Measurements from ENCODE around the gene LAD1.

LAD1 gene

DNA sequence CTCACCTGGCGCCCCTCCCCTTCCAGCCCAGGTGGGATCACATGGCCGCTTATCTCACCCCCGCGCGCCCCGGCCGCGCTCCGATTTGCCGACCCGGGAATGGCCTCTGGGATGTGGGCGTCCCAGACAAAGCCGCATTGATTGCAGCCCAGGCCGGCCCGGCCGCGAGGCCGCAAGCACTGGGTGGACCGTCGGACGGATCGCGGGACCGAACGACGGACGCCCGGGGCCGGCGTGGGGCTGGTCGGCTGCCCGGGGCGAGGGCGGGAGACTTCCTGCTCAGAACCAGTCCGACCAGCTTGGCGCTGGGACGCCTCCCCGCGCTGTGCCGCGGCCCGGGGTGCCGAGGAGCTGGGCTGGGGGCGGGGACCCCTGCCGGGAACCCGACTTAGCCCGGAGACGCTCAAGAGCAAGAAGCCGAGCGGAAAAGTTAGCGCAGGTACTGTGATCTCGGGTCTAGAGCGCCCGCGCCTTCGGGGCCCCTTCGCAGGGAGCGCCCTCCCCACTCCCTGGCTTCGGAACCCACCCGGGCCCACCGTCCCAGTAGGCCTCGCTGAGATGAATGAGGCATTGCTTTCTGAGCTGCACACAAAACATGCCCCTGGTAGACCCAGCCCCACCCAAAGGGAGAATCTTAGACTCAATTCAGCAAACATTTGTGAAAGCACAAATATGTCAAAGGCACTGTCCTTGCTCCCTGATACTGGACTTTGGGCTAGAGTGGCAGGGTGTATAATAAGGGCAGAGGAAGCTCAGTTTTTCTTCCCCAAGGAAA lies 415 bp upstream of the LAD1 start:
- no peak overlapping the region for H3K4me3 ChIP-seq (ENCODE audit: low read depth, low read length)
- TF ChIP-seq, protein P1, sequence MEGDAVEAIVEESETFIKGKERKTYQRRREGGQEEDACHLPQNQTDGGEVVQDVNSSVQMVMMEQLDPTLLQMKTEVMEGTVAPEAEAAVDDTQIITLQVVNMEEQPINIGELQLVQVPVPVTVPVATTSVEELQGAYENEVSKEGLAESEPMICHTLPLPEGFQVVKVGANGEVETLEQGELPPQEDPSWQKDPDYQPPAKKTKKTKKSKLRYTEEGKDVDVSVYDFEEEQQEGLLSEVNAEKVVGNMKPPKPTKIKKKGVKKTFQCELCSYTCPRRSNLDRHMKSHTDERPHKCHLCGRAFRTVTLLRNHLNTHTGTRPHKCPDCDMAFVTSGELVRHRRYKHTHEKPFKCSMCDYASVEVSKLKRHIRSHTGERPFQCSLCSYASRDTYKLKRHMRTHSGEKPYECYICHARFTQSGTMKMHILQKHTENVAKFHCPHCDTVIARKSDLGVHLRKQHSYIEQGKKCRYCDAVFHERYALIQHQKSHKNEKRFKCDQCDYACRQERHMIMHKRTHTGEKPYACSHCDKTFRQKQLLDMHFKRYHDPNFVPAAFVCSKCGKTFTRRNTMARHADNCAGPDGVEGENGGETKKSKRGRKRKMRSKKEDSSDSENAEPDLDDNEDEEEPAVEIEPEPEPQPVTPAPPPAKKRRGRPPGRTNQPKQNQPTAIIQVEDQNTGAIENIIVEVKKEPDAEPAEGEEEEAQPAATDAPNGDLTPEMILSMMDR (IDR thresholded peaks at IDR 0.05; ENCODE audit: insufficient read depth, low read length, missing control alignments) = no peak
- no peak for DNase-seq (ENCODE audit: low read depth, low spot score)
- POLR2A ChIA-PET = no interaction called here
- CTCF ChIA-PET = interaction anchor here (0.6 to 13.7 kb wide), 9 partner anchors 10 to 145 kb away, joined by 3 to 195 read pairs (median 13); no protein-coding TSS in a partner anchor

DNA sequence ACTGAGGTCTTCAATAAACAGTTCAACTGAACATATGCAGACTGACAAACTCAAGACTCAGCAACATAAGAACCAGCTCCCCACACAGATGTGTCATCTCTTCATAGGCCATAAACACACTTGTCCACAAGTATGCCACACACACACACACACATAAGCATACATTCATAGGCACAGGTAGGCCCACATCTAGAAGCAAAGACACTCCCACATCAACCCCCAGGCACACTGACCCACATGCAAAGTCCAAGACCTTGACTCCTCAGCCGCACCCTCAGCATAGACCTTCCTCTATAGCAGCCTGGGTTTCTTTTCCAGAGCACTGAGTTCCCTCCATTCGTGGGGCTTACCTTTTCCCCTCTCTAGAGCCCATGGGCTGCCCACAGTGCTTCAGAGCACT lies 1.4 kb downstream of the LAD1 start:
- no peak for DNase-seq (ENCODE audit: low read depth, low spot score)
- no peak overlapping the region for H3K4me3 ChIP-seq (ENCODE audit: low read depth, low read length)
- TF ChIP-seq, protein P1 (IDR thresholded peaks at IDR 0.05; ENCODE audit: insufficient read depth, low read length, missing control alignments) = no peak
- ChIA-PET CTCF (interaction anchor here (1.7 to 10.7 kb wide), 3 partner anchors 12 to 20 kb away, joined by 6 to 104 read pairs (median 71); partner anchors contain the start of gene TNNT2), POLR2A (no interaction called here)

DNA sequence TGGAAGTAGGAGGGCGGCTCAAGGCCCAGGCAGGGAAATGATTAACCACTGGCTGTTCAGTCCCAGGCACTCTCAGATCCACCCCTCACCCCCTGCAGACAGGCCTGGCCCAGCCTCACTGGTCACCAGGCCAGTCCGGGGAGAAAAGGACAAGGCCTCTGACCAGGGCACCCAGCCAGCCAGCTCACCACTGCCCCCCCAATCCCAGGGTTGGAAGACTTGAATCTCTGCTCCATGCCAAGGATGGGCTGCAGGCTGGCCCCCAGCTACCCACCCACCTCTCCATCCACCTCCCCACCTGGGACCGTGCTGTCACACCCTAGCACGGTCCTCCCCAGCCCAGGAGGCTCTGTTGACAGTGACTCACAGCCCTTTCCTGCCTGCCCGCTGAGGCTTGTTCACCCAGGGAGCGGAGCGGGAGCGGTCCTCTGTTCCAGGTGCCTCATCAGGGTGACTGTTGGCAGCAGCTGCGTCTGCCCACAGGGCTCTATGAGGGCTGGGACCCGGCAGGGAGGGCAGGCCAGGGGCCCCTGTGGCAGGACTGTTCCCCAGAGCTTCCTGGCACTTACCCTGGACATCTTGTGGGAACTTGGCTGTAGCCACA lies 2.2 kb downstream of the LAD1 start:
- no peak overlapping the region for H3K4me3 ChIP-seq (ENCODE audit: low read depth, low read length)
- DNase-seq (ENCODE audit: low read depth, low spot score) = no peak
- ChIA-PET POLR2A (no interaction called here), CTCF (interaction anchor here (0.7 to 10.7 kb wide), 5 partner anchors 8 to 38 kb away, joined by 3 to 104 read pairs (median 6); partner anchors contain the start of gene TNNT2)
- TF ChIP-seq, protein P1 (IDR thresholded peaks at IDR 0.05; ENCODE audit: insufficient read depth, low read length, missing control alignments) = no peak

DNA sequence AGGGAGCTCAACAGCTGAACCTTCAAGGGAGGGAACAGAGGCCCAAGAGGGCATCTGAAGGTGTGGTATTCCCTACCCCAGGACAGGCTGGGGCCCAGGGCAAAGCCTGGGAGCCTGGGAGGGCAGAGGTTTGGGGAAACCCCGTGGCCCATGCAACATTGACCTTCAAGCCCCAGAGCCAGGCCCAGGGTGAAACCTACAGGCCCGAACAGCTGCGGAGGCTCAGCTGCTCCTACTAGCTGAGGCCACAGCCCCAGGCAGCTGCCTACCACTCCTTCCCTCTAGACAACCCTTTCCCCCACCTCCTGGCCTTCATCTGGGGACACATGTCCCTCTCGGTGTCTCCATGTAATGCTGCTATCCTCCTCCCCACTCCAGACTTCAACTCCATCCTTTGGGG lies 3.2 kb downstream of the LAD1 start:
- POLR2A ChIA-PET = no interaction called here
- CTCF ChIA-PET = interaction anchor here (0.7 to 10.7 kb wide), 8 partner anchors 9 to 313 kb away, joined by 3 to 104 read pairs (median 4); no protein-coding TSS in a partner anchor
- H3K4me3 ChIP-seq (ENCODE audit: low read depth, low read length) = no peak overlapping the region
- TF ChIP-seq, protein P1 (IDR thresholded peaks at IDR 0.05; ENCODE audit: insufficient read depth, low read length, missing control alignments) = no peak
- DNase-seq (ENCODE audit: low read depth, low spot score) = no peak

DNA sequence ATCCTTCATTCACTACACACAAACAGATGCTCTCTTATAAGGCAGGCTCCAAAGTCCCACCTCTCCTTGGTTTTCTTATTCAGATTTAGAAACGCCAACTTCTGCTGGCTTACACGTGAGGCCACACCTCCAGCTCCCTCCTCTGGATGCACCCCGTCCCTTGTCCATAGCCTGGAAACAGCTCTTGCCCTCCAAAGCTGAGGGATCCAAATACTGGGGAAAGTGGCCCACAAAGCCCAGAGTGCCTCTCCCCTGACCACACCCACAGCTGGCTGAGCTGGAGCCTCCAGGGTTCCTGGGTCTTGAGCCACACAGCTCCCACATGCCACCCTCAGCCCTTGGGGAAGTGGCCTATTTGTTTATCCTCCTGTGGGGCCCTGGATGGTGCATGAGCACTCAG lies 4.5 kb downstream of the LAD1 start:
- ChIA-PET CTCF (interaction anchor here (0.8 to 10.7 kb wide), 8 partner anchors 9 to 140 kb away, joined by 3 to 104 read pairs (median 6); no protein-coding TSS in a partner anchor), POLR2A (no interaction called here)
- no peak overlapping the region for H3K4me3 ChIP-seq (ENCODE audit: low read depth, low read length)
- no peak for DNase-seq (ENCODE audit: low read depth, low spot score)
- TF ChIP-seq, protein P1 (IDR thresholded peaks at IDR 0.05; ENCODE audit: insufficient read depth, low read length, missing control alignments) = no peak

DNA sequence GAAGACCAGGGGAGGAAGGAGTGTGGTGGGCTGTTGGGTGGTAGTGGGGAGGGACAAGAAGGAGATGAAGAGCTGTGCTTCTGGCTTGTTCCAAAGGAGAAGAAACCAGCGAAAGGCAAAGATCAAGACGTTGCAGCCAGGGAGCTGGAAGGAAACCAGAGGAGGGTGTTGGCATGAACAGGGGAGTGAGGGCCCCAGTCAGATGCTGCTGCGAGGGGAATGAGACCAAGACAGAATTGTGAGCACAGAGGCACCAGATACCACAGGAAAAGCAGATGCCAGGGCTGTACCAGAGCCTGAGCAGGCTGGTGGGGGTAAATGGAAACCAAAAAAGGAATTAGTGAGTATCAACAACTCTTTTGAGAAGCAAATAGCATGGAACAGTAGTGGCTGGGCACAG lies 6.0 kb downstream of the LAD1 start:
- no peak for DNase-seq (ENCODE audit: low read depth, low spot score)
- CTCF ChIA-PET = interaction anchor here (0.9 to 10.7 kb wide), 8 partner anchors 8 to 119 kb away, joined by 3 to 104 read pairs (median 4); no protein-coding TSS in a partner anchor
- POLR2A ChIA-PET = no interaction called here
- TF ChIP-seq, protein P1 (IDR thresholded peaks at IDR 0.05; ENCODE audit: insufficient read depth, low read length, missing control alignments) = no peak
- no peak overlapping the region for H3K4me3 ChIP-seq (ENCODE audit: low read depth, low read length)
